Esophagus mucosa (tissue), 1 donor: Measurements from ENCODE around the gene TOR4A. TPM values are rescaled to one million over a fixed set of nuclear protein-coding genes. Genes with fewer than 3 reads are reported as not detected.
"Not testable (repeated sequence)": the region's sequence is repeated elsewhere in the genome, so short reads cannot be mapped to it uniquely, and the experiment has no call there.

ENCODE experiments used
- ATAC-seq: fragments of 200-7000 bp; cut with Tn5 transposase; one replicate; pipeline ENCODE4 v1.9.1; 2020
- total RNA-seq: library from RNA; stranded (reverse); gene quantifications from one replicate; pipeline ENCODE4 v1.2.4, GENCODE V29; 2023
- donor health status: DM: yes; HTN: yes; CAD: no.

TOR4A gene
- total RNA-seq, 1 donor from 2014 or later = 15.4 TPM

DNA sequence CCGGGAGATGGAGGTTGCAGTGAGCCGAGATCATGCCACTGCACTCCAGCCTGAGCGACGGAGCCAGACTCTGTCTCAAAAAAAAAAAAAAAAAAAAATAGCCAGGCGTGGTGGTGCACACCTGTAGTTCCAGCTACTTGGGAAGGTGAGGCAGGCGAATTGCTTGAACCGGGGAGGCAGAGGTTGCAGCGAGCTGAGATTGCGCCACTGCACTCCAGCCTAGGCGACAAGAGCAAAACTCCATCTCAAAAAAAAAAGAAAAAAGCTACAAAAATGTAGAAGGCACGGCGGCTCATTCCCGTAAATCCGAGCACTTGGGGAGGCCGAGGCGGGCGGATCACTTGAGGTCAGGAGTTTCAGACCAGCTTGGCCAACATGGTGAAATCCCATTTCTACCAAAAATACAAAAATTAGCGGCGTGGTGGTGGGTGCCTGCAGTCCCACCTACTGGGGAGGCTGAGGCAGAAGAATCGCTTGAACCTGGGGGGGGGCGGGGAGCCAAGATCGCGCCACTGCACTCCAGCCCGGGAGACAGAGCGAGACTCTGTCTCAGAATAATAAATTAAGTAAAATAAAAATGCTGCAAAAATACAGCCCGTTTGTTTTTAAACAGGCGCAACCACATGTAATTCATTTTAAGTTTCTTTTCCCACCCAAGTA lies 37.9 kb upstream of the TOR4A start:
- ATAC-seq = not testable (repeated sequence)

DNA sequence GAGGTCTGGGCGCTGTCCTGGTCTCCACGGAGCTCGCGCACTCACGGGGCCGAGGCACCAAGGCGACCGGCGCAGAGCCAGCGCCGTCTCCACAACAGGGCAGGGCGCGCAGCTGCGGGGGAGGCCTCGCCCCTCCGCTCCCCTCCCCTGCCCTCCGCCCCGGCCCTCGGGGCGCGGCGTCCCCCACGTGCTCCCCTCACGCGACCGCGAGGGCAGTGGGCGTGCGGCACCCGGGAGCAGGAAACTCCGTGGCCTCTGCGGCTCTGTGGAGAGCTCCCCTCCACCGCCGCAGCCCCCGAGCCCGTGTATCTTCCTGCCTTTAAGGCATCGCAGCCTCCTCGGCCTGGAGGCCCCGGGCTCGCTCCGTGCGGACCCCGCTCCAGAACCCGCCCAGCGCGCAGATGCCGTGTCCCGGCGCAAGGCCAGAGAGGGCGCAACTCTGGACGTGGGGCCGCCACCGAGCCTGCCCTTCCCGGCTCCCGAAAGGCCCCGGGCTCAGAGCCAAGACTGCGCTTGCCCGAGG lies 37.1 kb upstream of the TOR4A start:
- peak; percentile 38 for ATAC-seq

DNA sequence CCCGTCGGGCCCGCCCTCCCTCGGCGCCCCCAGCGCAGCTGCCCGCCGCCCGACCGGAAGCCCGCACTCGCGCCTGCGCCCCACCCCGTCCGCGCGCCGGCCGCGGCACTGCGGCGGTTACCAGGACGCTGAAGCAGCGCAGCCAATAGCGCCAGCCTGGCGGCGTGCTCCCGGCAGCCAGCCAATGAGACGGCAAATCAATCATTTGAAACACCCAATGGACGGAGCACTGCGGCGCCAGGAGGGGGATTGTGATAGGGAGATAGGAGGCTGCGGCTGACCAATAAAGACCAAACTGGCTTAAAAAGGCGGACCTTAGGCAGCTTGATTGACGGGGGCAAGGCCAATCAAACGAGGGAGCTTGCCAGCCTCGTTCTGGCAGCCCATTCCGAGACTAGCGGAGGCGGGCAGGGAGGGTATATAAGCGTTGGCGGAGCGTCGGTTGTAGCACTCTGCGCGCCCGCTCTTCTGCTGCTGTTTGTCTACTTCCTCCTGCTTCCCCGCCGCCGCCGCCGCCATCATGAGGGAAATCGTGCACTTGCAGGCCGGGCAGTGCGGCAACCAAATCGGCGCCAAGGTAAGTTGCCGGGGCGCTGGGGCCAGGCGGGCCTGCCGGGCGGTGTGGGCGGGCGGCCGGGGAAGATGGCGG lies 36.6 kb upstream of the TOR4A start, which contains the start of gene TUBB4B:
Gene TUBB4B (plus strand): TSS at position 447 of the 649 bp plus-strand sequence. CDS start 74 bp downstream, at position 521.
- peak; percentile 77 for ATAC-seq

DNA sequence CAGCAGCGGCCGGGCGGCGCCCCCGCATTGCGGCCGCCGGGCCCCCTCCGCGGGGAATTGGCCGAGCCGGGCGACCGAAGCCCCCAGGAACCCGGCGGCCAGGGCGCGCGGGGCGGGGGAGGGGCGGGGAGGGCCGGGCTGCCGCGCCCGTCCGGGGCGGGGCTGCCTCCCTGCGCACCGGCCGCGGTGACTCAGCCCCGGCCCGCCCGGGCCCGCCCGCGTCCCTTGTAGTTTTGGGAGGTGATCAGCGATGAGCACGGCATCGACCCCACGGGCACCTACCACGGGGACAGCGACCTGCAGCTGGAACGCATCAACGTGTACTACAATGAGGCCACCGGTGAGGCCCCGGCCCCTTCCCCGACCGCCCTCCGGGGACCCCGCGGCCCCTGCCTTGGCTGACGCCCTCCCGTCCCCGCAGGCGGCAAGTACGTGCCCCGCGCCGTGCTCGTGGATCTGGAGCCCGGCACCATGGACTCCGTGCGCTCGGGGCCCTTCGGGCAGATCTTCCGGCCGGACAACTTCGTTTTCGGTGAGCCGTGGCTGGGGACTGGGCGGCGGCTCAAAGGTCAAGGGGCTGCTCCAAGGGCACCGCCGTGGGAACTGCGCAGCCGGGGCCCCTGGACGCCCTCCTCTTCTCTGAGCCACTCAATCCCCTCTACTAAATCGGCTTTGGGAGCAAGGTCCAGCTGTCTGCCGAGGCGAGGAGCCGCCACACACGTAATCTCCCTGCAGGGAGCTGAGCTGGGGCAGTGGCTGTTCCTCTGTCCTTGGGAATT lies 35.8 kb upstream of the TOR4A start:
- ATAC-seq = peak; percentile 35

DNA sequence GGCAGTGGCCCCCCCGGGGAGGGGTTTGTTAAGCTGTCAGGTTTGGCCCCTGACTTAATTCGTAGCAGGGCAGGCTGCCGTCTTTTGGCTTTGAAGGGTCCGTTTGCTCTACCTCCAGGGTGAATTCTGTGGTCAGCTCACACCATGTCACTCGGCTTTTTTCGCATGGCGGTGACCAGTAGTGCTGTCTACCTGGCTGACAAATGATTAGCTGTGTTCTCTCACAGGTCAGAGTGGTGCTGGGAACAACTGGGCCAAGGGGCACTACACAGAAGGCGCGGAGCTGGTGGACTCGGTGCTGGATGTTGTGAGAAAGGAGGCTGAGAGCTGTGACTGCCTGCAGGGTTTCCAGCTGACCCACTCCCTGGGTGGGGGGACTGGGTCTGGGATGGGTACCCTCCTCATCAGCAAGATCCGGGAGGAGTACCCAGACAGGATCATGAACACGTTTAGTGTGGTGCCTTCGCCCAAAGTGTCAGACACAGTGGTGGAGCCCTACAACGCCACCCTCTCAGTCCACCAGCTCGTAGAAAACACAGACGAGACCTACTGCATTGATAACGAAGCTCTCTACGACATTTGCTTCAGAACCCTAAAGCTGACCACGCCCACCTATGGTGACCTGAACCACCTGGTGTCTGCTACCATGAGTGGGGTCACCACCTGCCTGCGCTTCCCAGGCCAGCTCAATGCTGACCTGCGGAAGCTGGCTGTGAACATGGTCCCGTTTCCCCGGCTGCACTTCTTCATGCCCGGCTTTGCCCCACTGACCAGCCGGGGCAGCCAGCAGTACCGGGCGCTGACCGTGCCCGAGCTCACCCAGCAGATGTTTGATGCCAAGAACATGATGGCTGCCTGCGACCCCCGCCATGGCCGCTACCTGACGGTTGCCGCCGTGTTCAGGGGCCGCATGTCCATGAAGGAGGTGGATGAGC lies 35.0 kb upstream of the TOR4A start:
- no peak for ATAC-seq

DNA sequence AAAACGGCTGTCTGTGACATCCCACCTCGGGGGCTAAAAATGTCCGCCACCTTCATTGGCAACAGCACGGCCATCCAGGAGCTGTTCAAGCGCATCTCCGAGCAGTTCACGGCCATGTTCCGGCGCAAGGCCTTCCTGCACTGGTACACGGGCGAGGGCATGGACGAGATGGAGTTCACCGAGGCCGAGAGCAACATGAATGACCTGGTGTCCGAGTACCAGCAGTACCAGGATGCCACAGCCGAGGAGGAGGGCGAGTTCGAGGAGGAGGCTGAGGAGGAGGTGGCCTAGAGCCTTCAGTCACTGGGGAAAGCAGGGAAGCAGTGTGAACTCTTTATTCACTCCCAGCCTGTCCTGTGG lies 34.3 kb upstream of the TOR4A start:
- ATAC-seq = not testable (repeated sequence)

DNA sequence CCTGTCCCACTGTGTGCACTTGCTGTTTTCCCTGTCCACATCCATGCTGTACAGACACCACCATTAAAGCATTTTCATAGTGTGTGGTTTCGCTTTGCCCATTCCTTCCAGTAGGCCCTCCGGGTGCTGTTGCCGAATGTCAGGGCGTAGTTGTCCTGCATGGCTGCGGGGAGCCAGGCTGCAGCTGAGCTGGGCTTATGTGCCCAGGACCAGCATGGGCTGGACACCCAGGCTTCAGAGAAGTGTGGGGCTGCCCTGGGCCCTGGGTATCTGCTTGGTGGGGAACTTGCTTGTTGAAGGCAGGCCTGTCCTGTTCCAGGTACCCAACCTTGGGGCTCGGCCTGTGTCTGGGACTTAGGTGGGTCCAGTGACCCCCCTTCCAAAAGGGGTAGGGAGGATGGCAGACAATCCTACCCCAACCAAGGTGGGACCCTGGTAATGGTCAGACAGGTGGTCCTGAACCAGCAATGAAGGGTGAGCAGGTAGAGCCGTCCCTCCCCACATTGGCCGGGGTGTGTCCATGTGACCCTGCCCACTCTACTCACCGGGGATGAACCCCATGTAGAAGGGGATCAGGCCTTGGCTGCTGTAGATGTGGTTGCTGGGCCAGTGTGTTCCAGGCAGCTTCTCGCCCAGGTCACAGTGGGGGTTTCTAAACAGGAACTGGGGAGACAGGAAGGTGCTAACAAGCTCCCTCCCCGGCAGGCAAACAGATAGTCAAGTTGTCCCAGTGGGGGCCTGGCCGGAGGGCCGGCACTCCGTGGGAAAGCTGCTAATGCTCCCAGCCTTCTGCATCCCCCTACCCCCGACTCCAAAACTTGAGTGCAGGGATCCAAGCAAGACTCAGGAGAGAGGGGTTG lies 33.7 kb upstream of the TOR4A start:
- no peak for ATAC-seq

DNA sequence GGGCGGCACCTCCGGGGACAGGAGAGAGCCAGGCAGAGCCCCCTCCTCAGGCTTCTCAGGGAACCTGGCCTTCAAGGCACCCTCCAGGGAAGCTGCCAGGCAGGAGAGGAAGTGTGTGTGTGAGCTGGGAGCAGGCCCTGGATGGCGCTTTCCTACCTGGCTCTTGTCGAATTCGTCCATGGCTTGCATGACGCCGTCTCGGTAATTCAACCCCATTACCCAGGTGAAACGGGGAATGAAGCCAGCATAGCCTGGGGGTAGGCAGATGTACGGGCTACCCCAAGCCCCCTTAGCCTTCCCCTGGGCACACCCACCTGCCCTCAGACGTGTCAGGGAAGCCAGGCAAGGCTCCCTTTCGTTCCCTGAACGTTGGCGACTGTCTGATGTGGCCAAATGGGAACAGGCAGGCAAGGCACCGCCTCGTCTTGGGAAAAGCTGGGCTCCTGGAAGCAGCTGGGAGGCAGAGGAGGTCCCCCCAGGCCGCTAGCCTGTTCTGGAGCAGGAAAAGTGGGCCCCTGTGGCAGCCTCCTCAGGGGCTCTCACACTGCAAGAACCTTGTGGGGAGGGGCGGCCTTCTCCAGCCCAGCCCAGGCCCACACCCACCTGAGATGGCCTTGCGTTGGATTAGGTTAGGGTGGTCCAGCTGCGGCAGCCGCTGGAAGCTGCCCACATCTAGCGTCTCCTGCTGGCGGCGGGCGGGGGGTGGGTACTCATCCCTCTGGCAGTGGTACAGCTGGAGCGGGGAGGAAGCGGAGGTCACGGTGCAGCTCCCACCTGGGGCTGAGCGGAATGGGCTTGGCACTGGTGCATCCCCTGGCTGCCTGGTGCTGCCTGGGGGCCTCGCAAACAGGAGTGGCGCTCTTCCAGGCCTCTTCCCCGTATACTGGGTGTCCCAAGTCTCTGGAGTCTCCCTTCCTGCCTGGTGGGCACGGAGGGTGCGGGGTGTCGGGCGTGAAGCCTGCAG lies 32.8 kb upstream of the TOR4A start:
- ATAC-seq = no peak

DNA sequence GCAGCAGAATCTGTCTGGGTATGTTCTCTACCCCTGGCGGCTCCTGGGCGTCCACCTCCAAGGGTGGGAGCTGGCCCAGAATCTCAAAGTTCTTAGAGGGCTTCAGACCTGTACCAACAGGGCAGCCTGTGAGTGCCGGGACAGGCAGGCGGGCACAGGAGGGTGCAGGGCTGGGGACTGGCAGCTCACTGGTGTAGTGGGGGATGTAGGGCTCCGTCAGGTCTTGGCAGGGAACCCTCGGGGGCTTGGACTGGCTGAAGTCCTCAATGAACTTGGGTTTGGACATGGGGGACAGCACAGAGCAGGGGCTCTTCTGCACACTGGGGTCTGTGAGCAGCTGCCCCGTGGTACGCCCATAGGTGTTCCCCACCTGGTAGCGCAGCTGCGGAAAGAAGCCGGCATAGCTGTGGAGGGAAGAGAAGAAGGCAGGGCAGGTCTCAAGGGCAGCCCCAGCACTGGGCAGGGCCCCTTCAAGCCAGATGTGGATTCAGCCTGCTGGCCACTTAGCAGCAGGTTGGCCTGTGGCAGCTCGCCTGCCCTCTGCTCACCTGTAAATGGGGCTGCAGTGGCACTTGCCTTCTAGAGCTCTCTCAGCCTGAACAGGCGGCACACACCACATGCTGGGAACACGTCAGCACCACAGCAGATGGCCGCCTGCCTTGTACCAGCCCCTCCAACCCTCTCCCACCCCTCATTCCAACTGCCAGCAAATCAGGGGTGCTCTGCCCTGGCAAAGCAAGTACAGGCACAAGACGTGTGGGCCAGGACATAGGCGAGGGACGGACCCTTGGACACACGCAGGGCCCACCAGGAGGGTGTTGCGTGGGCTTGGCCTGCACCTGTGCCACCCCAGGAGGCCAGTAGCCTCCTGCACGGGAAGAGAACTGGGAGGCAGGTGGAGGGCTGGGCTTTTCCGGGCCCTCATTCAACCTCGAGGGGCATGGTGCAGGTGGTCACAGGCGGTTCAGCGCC lies 31.8 kb upstream of the TOR4A start:
- ATAC-seq = no peak

DNA sequence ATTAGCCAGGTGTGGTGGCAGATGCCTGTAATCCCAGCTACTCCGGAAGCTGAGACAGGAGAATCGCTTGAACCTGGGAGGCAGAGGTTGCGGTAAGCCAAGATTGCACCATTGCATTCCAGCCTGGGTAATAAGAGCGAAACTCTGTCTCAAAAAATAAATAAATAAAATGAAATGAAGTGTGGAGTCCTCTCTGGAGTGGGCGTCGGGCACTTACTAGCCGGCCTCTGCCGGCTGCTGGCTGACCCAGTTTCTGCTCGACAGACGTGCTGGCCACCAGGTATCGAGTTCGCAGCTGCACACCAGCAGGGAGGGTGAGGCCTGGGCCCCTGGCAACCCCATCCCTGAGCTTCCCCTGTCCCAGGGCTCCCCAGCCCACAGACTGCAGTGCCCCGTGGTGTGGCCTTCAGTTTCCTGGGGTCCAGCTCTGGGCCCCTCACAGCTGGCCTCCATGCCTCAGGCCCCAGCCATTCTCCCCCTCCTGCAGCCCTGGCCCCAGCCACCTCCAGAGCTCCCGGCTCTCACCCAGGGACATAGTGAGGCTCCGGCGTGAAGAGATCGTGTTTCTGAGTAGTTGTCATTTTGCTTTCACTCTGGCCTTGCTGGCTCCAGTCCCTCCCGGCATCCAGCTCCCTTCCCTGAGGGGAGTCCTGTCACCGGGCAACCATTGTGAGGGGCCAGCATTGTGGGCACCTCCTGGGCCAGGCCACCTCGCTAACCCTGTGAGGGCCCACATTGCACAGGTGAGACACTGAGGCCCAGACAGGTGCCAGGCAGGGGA lies 30.2 kb upstream of the TOR4A start:
- no peak for ATAC-seq

DNA sequence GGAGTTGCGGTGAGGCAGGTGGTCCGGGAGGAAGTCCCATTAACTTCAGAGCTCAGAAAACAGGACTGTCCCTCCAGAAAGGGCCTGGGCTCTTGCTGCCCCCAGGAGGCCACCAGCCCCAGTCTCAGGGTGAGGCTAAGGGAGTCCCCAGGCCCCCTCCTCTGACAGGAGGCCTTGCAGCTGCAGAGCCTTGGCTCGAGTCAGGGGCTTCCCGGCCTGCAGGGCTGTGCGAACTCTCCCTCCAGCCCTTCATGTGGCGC lies 29.7 kb upstream of the TOR4A start:
- ATAC-seq = no peak

DNA sequence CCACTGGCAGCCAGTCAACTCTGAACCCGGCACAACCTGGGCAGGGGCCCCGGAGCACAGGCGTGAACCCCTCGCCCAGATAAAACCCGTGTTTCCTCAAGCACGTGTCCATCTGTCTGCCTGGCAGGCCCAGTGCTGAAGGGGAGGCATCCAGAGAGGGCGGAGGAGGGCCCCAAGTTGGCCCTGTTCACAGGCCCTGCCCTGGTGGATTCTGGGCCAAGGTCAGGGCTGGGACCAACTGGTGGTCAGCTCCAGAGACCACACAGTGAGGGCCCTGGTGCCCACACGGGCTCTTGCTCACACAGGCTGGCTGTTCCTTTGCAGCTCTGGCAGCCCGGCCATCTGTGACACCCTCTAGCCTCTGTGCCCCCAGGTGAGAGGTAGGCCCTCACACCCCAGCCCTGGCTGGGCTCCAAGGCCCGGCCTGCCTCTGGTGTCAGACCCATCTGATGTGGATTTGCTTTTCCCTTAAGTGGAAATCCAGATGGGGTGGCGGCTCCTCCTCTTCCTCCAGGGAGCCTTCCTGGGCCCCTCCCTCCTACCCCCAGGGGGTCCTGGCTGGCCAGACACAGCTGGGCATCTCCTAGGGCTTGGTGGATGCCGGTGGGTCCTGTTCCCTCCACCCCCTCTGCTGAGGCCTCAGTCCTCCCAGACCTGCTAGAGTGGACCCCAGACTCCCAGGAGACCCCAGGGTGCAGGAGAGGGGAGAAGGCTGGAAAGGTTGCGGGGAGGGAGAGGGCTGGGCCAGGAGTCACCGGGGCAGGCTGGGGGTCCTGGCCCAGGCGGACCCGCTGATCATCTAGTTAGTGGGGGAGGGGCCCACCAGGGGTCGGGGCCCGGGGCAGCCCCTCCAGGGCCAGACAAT lies 27.0 kb upstream of the TOR4A start:
- no peak for ATAC-seq

DNA sequence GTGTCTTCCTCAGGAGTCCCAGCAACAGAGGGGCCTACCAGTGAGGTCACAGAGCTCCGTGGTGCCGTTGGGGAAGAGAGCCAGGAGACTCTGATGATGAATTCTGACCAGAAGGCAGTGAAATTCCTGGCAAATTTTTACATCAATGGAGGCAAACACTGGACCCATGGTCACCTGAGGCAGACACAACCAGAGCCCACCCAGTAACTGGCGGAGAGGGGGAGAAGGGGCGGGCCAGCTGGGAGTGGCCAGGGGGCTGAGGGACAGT lies 26.4 kb upstream of the TOR4A start, which contains the start of gene STPG3:
Gene STPG3 (plus strand): TSS at position 93 of the 268 bp plus-strand sequence. CDS start 1 bp downstream, at position 94.
- no peak for ATAC-seq

DNA sequence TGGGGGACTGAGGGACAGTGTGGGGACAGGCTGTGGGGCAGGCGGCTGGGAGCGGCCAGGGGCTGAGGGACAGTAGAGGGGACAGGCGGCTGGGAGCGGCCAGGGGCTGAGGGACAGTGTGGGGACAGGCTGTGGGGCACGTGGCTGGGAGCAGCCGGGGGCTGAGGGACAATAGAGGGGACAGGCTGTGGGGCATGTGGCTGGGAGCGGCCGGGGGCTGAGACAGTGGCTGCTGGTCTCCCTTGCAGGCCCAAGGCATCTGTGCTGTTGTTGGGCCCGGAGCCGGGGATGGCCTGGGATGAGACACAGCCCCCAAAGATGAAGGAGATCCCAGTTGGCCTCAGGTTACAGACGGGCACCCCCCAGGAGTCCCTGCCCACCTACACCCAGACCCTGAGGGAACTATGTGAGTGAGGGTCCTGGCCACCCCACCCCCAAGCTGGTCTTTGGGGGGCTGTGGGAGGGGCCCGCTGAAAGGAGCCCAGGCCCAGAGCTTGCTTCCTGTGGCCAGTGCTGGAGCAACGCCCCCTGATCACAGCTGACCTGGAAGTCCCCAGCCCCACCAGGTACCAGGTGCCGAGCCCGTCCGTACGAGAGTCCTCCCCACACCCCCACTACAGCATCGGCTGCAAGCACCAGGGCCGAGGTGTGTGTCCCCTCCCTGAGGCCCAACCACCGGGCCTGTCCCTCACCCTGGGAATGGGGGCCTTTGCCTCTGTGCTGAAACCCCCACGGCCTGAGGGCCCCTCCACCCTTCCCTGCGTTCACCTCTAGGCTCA lies 25.8 kb upstream of the TOR4A start:
- ATAC-seq = no peak

DNA sequence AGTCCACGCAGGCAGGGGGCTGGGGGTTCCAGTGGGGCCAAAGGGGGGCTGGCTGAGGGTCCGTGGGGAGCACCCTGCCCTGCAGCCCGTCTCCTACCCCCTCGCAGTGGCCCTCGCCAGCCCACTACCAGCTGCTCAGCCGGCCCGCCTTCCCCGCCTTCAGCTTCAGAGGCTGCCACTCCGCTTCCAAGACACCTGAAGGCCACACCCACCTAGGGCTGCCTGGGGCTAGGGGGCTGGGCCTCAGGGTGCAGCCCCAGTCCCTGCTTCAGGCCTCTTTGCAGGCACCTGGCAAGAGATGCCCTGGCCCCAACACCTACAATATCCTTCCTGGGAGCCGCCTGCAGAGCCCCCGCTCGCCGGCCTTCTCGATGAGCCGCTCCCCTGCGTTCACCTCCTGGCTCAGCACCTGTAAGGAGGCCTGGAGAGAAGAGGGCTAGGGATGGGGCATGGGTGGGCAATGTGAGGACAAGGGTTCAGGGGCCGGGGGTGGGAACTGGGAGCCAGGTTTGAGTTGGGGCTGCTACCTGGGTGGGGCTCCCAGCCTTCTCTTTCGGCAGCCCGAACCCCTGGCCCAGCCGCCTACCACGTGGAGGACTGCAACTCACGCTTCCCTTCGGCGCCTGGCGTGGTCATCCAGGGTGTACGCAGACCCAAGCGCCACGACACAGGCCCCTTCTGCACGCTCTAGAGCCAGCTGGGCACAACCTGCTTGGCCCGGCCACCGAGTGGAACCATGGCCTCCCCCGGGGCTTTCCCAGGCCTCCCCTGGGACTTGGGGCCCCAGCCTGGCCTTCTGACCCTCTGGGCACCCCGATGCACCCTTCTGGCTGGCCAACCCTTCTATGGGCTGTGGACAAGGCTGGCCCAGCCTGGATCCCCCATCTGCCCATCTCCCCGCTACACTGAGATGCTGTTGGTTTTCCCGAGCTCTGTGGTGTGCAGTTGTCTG lies 24.7 kb upstream of the TOR4A start:
- no peak for ATAC-seq
